Activated naive CD4-positive, alpha-beta T cell (primary cell): Measurements from ENCODE around the gene TRIM29.

ENCODE experiments used
- DNase-seq, 4 experiments: peaks; one replicate each; lab custom pipeline; 2025; lab: John Stamatoyannopoulos, UW

Gene TRIM29

DNA sequence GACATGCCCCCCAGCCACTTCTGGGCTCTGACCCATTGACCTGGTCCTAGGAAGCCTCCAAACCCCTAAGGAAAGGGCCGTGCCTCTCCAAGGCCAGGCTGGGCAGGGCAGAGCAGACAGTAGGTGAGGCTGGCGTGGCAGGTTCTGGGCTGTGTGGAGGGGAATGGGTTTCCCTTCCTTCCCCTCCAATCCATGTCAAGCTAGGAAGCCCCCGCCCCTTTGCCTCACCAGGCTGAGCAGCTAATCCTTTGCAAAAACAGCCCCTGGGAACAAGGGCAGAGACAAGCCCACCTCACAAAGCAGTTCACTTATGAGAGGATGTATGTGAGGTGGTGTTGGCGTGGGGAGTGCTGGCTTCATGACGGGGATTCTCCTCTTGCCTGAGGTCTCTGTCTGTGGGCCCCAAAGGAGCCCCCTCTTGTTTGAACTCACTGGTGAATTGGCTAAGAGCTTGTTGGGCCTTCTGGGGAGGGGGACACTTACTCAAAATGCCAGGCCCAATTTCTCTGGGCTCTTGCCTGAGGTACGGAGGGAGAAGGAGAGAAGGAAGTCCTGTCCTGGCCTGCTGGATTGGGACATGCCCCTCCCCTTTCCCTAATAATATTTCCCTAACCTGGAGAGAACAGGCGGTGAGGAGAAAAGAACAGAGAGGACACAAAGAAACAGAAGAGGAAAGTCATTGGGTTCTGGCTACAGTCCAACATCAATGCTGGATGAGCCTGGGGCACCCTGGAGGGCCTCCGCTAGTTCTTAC is 1.6 kb upstream of the TRIM29 start:
- no peak for DNase-seq

DNA sequence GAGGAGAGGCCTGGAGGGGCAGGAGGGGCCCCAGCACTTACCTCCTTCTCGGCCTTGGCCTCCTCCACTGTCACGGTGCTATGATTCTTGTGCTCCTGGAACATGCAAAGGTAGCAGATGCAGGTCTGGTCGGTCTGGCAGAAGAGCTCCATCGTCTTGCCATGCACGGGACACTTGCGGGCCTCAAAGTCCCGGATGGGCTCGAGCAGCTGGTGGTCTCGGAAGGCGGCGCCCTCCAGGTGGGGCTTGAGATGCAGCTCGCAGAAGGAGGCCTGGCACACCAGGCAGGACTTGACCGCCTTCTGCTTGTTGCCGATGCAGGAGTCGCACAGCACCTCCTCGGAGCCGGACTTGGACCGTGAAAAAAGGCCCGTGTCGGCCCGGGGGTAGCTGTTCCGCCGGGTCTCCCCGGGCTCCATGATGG is 714 bp downstream of the TRIM29 start:
- DNase-seq: no peak

DNA sequence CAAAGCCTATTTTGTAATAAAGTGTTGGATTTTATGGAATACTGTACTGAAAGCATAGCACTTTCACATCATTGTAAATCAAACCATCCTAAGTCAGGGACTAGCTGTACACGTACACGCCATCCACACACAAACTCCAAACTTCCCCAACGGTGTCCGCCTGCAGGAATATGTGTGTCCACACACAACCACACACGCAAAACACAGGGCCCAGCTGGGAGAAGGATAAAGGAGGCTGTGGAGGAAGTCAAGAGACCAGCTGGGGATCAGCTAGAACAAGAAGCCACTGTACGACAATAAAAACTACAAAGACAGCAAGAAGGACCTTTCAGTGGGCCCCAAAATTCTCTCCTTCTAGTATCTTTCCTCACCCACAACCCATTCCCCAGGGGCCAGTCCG is 1.6 kb downstream of the TRIM29 start:
- DNase-seq: no peak

DNA sequence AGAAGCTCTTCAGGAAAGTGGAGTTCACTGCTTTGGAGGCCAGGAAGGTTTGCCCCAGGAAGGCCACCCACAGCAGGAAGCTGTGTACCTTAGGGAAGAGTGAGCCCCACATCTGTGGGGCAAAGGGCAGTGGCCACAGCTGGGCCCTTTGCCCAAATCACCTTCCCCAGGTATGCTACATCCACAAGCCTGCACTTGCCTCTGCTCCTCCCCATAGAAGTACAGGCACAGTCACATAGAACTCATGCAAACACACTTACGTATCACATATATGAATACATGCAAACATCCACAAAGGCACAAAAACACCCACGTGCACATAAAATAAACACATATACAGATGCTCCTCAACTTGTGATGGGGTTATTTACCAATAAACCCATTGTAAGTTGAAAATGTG is 2.1 kb downstream of the TRIM29 start:
- DNase-seq: no peak

DNA sequence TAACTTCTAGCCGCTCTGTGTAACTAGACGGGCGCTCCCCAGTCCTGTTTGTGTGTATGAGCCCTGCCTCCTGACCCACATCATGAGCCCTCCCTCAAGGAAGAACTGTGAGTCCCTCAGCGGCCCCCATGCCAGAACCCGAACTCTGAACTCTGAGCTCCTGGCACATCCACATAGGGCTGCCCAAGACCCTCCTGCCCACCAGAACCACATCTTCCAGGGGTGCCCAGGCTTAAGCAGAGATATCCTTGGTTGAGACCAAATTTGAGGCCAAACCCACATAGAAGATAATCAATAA is 3.0 kb downstream of the TRIM29 start:
- no peak for DNase-seq

DNA sequence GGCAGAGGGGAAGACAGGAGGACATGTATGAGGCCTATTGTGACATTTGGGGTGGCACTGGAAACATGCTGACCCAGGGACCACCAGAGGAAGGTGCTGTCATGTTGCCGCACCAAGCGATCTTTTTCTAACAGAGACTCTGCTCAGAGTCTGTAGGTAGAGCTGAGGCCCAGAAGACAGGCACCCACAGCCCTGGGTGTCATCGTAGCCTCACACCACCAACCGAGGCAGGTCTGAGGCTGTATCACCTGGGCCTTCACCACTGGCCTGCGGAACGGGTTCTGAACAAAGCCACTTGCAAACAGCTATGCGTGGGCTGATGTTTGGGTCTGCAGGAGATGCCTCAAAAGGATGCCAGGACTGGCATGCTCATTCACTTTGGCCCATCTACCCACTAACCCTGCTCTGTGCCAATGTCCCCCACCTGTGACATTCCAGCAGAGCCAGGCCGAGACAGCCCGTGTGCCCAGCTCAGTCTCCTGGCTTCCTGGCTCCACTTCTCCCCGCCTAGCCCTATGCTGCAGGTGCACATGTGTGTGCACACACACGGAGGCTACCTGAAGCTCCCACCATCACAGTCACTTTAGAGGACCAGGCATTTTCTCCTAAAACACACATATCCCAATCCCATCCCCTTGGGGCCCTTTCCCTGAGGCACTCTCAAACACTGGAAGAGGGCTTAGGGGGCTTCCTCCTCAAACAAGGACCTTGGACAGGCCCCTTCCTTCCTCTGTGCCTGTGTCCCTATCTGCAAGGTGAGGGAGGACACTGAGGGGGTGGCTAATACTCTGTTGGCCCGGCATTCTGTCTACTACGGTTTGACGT is 3.6 kb downstream of the TRIM29 start:
- no peak for DNase-seq

DNA sequence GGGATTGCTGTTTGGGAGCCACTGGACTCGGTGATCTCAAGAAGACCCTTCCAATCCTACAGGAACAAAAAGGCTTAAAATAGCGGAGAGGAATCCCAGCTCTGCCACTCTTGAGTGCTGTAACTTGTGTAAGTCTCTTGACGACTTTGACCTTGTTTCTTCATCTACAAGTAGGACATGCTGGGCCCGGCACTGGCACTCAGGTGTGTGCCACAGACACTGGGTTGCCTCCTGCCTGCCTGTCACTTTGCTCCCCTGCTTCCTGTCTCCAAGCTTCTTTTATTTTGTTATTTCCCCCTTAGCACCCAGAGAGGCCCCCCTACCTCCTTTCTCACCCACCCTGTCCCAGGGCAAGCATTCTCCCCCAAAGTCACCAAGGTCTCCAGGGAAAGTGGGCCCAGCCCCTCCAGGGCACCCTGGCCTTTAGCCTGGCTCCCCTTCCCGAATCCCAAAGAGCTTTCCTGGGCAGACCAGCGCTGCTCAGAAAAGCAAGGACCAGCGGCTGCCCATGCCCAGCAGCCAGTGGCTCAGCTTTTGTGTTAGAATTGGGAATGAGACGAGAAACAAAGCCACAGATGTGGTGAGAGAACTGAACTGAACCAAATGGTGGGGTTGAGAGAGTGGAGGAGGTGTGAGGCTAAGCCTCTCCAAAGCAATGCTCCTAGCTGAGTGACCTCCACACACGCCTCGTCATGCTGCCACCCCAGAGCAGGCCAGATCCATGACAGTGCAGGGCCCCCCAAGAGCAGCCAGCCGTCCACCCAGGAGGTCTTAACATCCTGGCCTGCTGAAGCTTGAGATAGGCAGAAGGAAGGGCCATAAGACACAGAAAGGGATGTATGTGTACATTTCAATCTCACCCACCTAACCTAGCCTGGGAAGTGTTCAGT is 4.5 kb downstream of the TRIM29 start:
- no peak for DNase-seq

DNA sequence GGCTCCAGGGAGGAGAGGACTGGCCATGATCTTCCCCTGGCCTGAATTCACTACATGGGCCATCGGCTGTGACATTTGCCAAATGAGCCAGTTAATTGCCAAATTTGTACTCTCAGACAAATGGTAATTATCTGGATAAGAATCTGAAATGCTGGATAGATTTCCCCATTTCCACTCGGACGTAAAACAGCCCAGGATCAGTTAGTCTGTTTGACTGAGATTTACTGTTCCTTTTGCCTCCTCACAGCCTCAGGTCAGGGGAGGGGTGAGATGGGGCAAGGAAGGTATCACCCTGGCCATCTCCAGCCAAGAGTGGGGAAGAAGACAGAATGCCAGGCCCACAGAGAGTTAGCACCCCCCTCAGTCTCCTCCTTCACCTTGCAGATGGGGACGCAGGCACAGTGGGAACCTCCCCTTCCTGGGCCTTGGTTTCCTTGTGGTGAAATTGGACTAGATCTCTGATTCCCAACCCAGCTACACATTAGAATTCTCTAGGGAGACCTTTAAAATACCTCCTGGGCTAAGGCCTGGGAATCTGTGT is 5.2 kb downstream of the TRIM29 start:
- no peak for DNase-seq

DNA sequence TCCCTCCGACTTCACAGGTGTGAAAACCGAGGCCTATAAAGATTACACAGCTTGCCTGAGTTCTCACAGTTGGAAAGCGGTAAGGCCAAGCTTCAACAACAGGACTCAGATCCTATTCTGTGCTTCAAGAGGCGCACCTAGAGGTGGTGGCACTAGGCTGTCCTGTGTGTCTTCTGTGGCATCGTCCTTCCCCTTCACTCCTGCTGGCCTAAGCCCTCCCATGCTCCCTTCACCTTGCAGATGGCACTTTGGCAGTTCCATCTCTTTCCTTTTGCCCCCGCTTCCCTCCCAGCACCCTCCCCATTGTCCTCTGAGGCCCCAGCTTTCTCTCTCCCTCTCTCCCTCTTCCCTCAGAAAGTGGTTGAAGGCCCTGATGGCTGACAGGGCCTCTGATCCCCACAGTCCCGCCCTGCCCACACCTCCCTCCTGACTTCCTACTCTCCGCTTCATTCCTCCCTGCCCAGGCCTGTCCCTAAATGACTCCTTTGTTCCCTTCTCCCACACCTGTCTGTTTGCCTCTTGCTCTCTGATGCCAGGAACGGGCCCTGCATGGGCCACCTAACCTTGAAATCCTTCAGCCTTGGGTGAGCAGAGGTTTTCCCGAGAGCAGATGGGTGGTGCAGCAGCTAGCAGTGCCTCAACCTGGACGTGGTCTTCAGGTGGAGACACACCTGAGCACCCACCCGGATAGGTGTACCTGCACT is 5.8 kb downstream of the TRIM29 start:
- no peak for DNase-seq

DNA sequence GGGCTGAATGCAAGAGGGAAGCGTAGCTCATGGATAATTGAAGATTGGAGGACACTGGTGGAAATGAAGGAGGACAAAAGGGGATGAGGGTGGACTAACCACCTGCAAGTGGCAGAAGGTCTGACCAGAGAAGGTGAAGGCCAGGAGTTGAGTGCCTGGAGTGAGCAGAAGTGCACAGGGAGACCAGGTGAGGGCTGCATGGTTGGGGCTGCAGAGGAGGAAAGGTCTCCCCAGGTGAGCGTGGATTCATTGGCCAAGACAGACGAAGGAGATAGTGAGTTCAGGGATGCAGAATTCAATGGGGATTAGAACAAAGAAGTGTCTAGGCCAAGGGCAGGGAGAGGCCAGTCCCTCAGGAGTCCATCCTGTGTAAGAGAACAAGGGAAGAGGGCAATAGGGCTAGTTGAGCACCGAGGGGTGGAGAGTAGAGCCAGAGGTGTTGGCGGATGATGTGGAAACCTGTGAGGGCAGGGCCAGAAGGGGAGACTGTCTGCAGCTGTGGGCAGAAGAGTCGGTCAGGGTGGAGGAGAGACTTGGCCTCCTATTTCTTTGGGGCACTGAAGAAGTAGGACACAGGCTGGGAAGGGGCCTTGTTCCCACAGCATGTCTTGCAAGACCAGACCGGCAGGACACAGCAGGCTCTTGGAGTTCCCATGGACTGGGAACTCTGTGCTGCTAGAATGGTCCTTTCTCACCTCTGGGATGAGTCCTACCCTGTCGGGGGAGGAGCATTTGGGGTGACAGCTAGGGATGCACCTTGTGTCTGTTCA is 6.7 kb downstream of the TRIM29 start:
- DNase-seq: no peak

DNA sequence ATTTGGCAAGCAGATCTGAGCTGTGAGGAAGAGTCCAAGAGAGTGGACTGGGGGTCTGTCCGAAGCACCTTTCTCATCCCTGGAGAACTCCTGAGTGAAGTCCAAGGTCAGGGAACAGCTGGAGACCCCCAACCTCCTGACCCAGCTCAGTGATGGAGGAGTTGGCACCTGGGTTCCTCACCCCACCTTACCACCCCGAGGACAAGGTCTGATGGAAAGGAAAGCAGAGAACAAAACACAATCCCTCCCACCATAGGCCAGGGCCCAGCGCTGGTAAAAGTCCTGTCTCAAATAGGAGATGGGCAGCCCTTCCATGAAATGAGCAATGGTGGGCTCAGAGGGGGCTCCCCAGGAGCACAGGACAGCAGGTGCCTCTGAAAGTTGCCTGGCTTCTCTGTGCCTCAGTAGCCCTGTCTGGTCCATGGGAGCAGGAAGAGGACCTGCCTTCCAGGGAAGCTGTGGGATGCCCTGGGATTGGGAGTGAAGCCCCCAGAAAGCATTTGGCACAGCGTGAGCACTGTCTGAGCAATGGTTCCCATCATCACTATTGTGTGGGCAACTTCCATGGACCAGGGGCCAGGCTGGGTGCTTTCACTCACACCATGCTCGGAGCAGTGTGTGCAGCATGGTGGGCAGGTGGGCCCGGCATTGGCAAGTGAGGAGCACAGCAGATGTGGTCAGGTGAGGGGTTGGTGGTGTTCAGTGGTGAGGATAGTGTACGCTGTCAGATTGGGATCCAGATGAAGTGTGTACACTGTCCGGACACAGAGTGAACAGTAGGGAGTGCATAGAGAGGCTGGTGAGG is 7.5 kb downstream of the TRIM29 start:
- no peak for DNase-seq

DNA sequence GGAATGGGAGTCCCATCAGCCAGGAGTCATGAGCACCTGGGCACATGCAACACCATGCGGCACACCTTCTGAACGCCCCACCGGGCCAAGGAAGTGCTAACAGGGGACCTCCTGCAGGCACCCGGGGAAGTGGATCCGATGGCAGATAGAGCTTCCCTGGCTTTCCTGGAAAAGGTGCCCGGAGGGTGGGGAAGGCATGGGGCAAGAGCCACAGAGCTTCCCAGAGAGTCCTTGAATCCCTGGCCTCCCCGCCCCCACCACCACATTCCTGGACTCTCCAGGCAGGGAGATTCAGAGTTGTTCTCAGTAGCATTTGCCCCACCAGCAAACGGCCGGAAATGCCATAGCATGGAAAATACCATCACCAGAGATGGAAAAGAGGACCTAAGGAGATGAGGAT is 8.3 kb downstream of the TRIM29 start:
- no peak for DNase-seq

DNA sequence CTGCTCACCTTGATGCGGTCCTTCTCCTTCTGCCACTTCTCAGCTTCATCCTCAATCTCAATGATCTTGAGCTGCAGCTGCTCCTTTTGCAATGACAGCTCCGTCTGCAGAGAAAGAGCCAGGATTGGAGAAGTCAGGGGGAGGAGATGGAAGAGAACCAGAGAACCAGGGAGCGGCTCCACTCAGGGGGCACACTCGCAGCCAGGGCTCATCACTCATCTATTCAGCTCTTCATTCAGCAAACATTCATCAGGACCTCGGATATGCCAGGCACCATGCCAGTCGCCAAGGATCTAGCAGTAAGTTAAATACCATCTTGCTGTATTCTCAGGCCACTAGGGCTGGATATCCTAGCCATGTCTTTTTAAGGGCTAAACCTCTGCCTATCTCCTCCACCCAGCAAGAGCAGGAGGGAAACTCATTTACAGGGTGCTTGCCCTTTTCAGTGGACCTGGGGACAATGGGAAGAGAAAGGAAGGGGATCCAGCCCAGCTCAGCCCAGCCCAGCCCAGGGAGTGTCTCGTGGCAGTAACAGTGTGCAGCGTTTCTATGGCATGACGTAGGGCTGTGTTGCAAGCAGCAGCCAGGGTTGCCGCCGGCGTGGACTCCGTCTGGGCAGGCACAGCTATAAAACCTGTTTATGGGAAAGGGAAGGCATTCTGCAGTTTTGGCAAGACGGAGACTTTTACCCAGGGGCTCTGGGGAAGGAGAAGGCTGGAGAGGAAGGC is 9.4 kb downstream of the TRIM29 start:
- no peak for DNase-seq

DNA sequence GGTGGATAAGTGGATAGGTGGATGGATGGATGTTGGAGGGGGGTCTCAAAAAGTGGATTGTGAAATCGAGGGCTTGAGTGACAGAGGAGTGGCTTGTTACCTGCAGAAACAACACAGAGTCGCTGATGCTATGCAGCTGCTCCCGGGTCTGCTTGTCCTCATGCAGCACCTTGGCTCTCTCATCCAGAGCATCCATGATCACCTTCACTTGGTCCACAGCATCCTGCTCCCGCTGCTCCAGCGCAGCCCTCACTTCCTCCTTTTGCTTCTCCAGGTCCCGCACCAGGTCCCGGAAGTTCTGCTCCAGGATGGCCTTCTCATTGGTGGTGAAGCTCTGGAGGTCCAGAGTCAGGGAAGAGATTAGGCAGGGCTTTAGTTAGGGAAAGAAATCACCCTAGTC is 10.7 kb downstream of the TRIM29 start:
- no peak for DNase-seq

DNA sequence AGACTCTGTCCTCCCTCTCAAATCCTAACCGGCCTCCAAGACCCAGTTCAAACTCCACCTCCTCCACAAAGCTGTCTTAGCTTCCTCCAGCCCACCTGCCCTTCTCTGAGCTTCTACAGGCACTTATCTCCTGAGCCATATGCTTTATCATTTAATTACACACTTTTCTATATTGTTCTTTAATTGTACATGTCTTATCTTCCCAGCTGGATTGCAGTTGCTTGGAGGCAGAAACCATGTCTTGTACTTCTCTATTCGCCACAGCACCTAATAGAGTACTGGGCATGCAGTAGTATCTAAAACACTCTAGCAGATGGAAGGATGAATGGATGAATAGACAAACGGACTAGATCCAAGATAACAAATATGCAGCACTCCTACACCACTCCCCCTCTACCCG is 11.3 kb downstream of the TRIM29 start:
- DNase-seq: no peak

DNA sequence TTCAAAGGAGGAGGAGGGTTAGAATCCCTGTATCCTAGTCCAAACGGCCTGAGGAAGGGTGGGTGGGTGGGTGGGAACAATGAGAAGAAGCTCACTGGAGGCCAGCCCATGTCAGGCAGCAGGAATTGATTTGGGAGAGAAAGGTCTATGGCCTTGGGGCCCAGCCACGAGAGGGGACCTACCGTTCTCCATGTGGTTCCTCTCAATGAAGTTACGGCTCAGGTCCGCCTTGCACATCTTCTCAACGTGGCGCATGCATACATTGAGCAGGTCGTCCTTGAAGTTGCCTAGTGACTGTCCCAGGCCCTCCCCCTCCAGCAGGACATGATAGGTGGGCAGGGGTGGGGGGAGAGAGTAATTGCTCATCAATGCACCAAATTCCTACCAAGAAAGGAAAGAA is 12.4 kb downstream of the TRIM29 start:
- no peak for DNase-seq

DNA sequence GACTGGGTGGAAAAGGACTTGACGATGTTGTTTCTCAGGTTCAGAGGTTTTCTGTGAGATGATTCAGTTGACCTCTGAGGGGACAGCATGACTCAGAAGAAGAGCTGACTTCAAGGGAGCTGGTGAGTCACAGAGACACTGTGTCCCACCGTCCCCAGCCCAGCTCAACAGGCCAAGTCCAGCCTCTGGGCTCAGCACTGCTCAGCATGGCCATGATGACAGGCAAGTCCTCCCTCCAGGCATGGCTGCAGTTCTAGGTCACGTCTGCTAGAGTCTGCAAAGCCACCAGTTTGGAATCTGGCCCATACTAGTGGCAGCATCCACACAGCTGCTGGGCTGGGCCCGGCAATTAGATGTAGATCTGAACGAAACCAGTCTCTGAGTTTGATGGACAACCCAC is 12.9 kb downstream of the TRIM29 start:
- DNase-seq: no peak

DNA sequence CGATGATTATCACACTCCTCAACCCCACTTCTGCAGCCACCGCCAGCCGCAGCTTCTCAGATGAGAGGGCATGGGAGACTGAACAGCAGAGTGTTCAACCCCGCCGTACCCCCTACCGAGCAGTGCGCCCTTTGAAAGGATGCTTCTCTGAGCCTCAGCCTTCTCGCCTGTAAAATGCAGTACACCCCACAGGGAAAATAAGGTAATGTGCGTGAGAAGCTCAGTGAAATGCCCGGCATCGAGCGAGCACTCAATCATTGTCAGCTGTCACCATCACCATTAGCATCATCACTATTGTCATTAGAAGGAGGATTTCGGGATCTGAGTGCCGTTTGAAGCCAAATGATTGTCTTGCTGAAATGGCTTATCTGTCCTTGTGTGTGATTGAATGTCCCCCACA is 13.6 kb downstream of the TRIM29 start:
- no peak for DNase-seq

DNA sequence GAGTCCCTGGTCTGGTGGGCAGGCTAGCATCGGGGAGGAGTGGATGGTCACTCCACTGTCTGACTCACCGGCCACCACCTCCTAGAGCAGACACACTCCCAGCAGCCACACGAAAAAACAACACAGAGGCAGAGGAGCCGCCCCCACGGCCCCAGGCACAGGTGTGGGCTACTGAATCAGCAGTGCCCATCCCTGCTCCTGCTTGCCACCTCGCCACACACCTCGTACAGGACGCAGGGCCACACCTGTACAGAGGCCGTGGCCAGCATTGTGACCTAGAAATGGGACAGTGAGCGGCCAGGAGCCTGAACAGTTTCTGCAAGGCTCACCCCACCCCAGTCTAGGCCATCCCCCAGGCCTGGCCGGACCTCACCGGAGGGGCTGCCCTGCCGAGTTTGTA is 14.0 kb downstream of the TRIM29 start:
- no peak for DNase-seq
